Measurements from ENCODE around the gene HDAC9. TPM values are rescaled to one million over a fixed set of nuclear protein-coding genes. Genes with fewer than 3 reads are reported as not detected.

Gene HDAC9
- total RNA-seq, 3 donors from 2014 or later (not counting 1 experiment from before 2014, with no cell fraction given) = 19.1 to 41.1 (median 24.1) TPM

DNA sequence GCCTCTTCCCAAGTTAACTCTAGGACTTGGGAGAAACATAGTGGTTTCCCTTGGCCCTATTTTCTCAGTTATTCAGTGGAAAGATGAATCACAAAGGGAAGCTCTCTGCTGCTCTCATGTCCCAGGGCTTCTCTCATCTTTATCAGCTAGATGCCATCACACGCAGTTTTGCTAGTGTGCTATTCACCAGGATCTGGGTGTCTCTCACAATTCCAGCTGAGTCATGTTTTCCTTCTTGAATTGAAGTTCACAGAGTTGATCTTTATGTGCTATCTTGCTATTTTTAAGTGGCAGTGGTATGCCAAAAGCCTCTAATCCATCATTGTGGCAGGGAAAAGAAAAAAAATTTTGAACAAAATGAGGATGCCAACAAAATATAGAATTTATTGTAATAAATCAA, 520.6 kb downstream of the HDAC9 start:
- ATAC-seq (no peak), DNase-seq (no peak)
- H3K4me1 Mint-ChIP-seq = no peaks in the 10 kb centered on the region
- intact Hi-C loops (cut with micrococcal nuclease) = no loop called here
- H3K9me3 Mint-ChIP-seq = peaks cover 6 to 12% of the 10 kb centered on the region in 2 donors
- H3K27ac Mint-ChIP-seq = no peak overlapping the region
- no peaks in the 10 kb centered on the region for H3K9me3 ChIP-seq (ENCODE audit: control insufficient read depth, insufficient read depth, low read length)
- H3K27ac ChIP-seq (ENCODE audit: low read length) = no peak overlapping the region
- 71% methylated on average over 1 of the region's 1 CpG for WGBS (ENCODE audit: insufficient coverage)
- TF ChIP-seq, protein P1, sequence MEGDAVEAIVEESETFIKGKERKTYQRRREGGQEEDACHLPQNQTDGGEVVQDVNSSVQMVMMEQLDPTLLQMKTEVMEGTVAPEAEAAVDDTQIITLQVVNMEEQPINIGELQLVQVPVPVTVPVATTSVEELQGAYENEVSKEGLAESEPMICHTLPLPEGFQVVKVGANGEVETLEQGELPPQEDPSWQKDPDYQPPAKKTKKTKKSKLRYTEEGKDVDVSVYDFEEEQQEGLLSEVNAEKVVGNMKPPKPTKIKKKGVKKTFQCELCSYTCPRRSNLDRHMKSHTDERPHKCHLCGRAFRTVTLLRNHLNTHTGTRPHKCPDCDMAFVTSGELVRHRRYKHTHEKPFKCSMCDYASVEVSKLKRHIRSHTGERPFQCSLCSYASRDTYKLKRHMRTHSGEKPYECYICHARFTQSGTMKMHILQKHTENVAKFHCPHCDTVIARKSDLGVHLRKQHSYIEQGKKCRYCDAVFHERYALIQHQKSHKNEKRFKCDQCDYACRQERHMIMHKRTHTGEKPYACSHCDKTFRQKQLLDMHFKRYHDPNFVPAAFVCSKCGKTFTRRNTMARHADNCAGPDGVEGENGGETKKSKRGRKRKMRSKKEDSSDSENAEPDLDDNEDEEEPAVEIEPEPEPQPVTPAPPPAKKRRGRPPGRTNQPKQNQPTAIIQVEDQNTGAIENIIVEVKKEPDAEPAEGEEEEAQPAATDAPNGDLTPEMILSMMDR (IDR thresholded peaks at IDR 0.05) = no peak
- H3K36me3 Mint-ChIP-seq = peaks cover 12% of the 10 kb centered on the region
- H3K4me3 Mint-ChIP-seq = no peak overlapping the region
- no peaks in the 10 kb centered on the region for H3K27me3 Mint-ChIP-seq (ENCODE audit: low read depth in 2 of 2)
- no peak overlapping the region for H3K4me3 ChIP-seq (ENCODE audit: low read length)
- no peaks in the 10 kb centered on the region for H3K4me1 ChIP-seq (ENCODE audit: control insufficient read depth, insufficient read depth, low read length)
- no peaks in the 10 kb centered on the region for H3K36me3 ChIP-seq (ENCODE audit: control insufficient read depth, insufficient read depth, low read length)
- H3K27me3 ChIP-seq (ENCODE audit: control insufficient read depth, insufficient read depth, low read length) = no peaks in the 10 kb centered on the region

- H3K27ac Mint-ChIP-seq = no peak overlapping the region
- H3K36me3 Mint-ChIP-seq = peaks cover 12% of the 10 kb centered on the region
- no peaks in the 10 kb centered on the region for H3K4me1 Mint-ChIP-seq
- Histone ChIP-seq H3K36me3 (ENCODE audit: control insufficient read depth, insufficient read depth, low read length) (no peaks in the 10 kb centered on the region), H3K27me3 (ENCODE audit: control insufficient read depth, insufficient read depth, low read length) (no peaks in the 10 kb centered on the region), H3K4me1 (ENCODE audit: control insufficient read depth, insufficient read depth, low read length) (no peaks in the 10 kb centered on the region), H3K4me3 (ENCODE audit: low read length) (no peak overlapping the region), H3K27ac (ENCODE audit: low read length) (no peak overlapping the region), H3K9me3 (ENCODE audit: control insufficient read depth, insufficient read depth, low read length) (no peaks in the 10 kb centered on the region)
- WGBS (ENCODE audit: insufficient coverage) = no CpG with 5 or more reads among the region's 1 CpG
- H3K9me3 Mint-ChIP-seq = peaks cover 6 to 10% of the 10 kb centered on the region in 2 donors
- TF ChIP-seq, protein P1 (IDR thresholded peaks at IDR 0.05) = no peak
- no peak overlapping the region for H3K4me3 Mint-ChIP-seq
- intact Hi-C loops (cut with micrococcal nuclease) = no loop called here
- no peaks in the 10 kb centered on the region for H3K27me3 Mint-ChIP-seq (ENCODE audit: low read depth in 2 of 2)
- DNase-seq (no peak), ATAC-seq (no peak)
Measured at GRCh38 chr7:19017374-19017773, 521.8 kb downstream of the HDAC9 start.

DNA sequence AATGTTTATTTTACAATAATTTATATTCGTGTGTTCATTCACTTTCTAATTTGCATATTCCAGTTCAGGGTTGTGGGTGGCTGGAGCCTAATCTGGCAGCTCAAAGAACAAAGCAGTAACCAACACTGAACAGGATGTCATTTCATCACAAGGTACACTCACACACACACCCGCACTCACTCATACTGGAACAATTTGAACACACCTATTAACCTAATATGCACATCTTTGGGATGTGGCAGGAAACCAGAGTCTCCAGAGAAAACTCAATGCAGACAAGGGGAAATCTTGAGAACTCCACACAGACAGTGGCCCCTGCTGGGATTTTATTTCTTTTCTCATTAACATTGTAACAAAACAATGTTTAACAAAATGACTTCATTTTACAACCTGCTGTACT, 524.5 kb downstream of the HDAC9 start:
- Mint-ChIP-seq H3K27ac (no peak overlapping the region), H3K36me3 (peaks cover 12% of the 10 kb centered on the region), H3K27me3 (ENCODE audit: low read depth in 2 of 2) (no peaks in the 10 kb centered on the region), H3K9me3 (peaks cover 3 to 4% of the 10 kb centered on the region in 2 donors), H3K4me3 (no peak overlapping the region), H3K4me1 (no peaks in the 10 kb centered on the region)
- TF ChIP-seq, protein P1 (IDR thresholded peaks at IDR 0.05) = no peak
- H3K36me3 ChIP-seq (ENCODE audit: control insufficient read depth, insufficient read depth, low read length) = no peaks in the 10 kb centered on the region
- H3K27me3 ChIP-seq (ENCODE audit: control insufficient read depth, insufficient read depth, low read length) = no peaks in the 10 kb centered on the region
- H3K4me3 ChIP-seq (ENCODE audit: low read length) = no peak overlapping the region
- H3K4me1 ChIP-seq (ENCODE audit: control insufficient read depth, insufficient read depth, low read length) = no peaks in the 10 kb centered on the region
- H3K9me3 ChIP-seq (ENCODE audit: control insufficient read depth, insufficient read depth, low read length) = no peaks in the 10 kb centered on the region
- 67% methylated on average over 2 of the region's 2 CpGs for WGBS (ENCODE audit: insufficient coverage)
- ATAC-seq (no peak), DNase-seq (no peak)
- intact Hi-C loops (cut with micrococcal nuclease) = no loop called here
- no peak overlapping the region for H3K27ac ChIP-seq (ENCODE audit: low read length)

DNA sequence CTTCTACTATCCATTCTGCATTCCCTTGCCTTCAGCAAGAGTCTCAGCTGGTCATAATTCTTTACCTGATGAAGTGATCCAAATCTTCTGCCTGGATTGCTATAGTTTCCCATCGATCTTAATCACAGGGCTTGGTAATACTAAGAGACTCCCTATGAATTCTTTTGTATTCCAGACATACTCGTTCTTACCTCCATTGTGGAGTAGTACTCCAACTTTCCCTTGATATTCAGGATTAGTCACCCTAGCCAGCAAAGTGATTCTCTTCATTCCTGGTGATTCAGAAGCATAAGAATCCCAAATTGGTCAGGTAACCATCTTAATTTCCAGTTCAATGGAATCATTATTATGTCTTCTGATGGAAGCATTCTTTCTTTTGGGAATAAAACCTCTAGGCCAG, 525.2 kb downstream of the HDAC9 start:
- no peaks in the 10 kb centered on the region for H3K27me3 ChIP-seq (ENCODE audit: control insufficient read depth, insufficient read depth, low read length)
- 79% methylated on average over 2 of the region's 2 CpGs for WGBS (ENCODE audit: insufficient coverage)
- DNase-seq (no peak), ATAC-seq (no peak)
- no peaks in the 10 kb centered on the region for H3K4me1 ChIP-seq (ENCODE audit: control insufficient read depth, insufficient read depth, low read length)
- H3K27ac Mint-ChIP-seq = no peak overlapping the region
- TF ChIP-seq, protein P1 (IDR thresholded peaks at IDR 0.05) = no peak
- H3K36me3 ChIP-seq (ENCODE audit: control insufficient read depth, insufficient read depth, low read length) = no peaks in the 10 kb centered on the region
- H3K9me3 Mint-ChIP-seq = peaks cover 3 to 4% of the 10 kb centered on the region in 2 donors
- no peaks in the 10 kb centered on the region for H3K27me3 Mint-ChIP-seq (ENCODE audit: low read depth in 2 of 2)
- no peaks in the 10 kb centered on the region for H3K9me3 ChIP-seq (ENCODE audit: control insufficient read depth, insufficient read depth, low read length)
- no peaks in the 10 kb centered on the region for H3K4me1 Mint-ChIP-seq
- peaks cover 12% of the 10 kb centered on the region for H3K36me3 Mint-ChIP-seq
- no peak overlapping the region for H3K4me3 ChIP-seq (ENCODE audit: low read length)
- intact Hi-C loops (cut with micrococcal nuclease) = no loop called here
- no peak overlapping the region for H3K27ac ChIP-seq (ENCODE audit: low read length)
- no peak overlapping the region for H3K4me3 Mint-ChIP-seq

All from natural killer cell (primary cell).